HG03175 (cell line): ENCODE results near the gene CCDC27.
"Not testable (repeated sequence)": the region's sequence is repeated elsewhere in the genome, so short reads cannot be mapped to it uniquely, and the experiment has no call there.

Experiments used
- ATAC-seq: cut with Tn5 transposase; IDR thresholded peaks from one replicate; pipeline ENCODE4 v1.9.1; 2021; ENCODE audit warnings: mild to moderate bottlenecking, moderate library complexity; ENCODE audit not compliant: unreplicated experiment

CCDC27 gene

DNA sequence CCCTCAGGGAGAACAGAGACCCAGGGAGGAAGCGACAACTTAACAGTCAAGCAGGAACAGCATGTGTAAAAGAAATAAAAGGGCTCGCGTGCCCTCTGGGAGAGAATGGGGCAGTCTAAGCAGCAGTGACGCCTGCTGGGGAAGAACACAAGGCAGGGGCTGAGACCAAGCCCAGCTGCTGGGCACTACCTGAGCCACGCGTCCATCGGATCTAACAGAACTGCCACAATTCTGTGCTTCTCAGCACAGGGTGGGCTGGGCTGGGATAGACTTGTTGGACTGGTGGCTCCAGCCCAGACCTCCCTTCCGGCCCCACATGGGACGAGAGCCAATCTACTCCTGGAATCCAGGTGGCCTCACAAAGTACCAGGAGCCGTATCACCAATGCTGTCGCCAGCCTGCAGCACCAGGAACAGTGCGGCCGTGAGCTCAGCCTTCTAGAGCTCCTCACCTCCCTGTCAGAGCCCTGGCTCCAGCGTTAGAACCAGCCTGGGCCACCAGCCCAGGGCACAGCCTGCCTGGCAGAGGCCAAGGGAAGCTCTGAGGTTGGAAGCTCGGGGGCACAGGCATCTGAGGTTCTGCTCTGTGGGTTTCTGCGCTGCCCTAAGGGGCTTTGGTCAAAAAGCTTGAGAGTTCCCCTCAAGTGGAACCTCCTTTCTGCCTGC, 36.6 kb downstream of the CCDC27 start:
- no peak for ATAC-seq

- no peak for ATAC-seq
These were observed 37.4 kb downstream of the CCDC27 start for GRCh38 chr1:3789421-3790300.

DNA sequence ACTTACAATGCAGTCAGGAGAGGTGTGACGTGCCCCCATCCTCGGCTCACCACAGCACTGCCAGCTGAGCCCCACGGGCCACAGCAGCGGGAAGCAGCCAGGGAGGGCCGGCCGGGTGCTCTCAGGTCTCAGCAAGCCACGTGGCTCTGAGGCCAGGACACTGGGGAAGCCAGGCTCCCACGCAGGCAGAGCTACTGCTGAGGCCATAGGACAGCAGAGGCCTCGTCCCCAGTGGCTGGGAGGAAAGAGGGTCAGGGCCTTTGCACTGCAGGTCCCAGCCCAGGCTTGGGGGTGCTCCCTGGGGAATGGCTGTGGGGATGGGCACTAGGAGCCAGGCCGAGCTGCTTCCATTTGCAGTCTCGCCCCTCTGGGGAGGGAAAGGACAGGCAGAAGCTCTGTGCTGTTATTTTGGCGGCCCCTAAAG, 38.3 kb downstream of the CCDC27 start:
- no peak for ATAC-seq

- no peak for ATAC-seq
These were observed 38.7 kb downstream of the CCDC27 start for GRCh38 chr1:3790952-3791351.

DNA sequence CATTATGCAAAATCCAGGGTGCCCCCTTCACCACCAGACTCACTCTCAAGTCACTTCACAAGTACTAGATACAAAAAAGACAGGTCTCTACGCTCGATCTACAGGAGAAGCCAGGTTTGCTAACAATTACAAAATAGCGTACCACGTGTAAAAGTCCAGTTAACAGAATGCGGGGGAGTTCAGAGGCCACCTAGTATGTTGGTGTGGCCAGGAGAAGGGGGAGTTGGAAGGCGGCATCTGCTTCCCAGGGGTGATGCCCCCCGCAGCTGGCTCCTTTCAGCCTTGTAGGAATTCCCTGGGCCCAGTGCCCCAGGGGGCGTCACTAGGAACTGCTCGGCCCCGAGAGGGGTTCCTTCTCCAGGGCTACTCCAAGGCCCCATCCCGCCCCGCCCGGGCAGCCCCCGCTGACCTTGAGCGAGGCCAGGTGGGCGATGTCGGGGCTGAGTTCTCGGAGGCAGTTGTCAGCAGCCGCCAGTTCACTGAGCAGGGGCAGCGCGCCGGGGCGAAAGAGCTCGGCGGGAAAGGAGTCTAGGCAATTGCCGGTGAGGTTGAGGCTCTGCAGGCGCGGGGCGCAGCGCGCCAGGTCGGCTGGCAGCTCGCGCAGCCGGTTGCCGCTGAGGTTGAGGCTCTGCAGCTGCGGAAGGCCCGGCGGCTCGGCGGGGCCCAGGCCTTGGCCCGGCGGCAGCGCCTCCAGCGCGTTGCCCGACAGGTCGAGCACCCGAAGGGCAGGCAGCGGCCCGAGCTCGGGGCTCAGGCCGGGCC, 43.4 kb downstream of the CCDC27 start:
- peak; percentile 35 for ATAC-seq

GRCh38 chr1:3796215-3797061, 44.2 kb downstream of the CCDC27 start, which contains the start of gene LRRC47:
LRRC47 (minus strand) TSS chr1:3796498; CDS start chr1:3796476, 22 bp downstream.
- ATAC-seq, result peak; percentile 99

DNA sequence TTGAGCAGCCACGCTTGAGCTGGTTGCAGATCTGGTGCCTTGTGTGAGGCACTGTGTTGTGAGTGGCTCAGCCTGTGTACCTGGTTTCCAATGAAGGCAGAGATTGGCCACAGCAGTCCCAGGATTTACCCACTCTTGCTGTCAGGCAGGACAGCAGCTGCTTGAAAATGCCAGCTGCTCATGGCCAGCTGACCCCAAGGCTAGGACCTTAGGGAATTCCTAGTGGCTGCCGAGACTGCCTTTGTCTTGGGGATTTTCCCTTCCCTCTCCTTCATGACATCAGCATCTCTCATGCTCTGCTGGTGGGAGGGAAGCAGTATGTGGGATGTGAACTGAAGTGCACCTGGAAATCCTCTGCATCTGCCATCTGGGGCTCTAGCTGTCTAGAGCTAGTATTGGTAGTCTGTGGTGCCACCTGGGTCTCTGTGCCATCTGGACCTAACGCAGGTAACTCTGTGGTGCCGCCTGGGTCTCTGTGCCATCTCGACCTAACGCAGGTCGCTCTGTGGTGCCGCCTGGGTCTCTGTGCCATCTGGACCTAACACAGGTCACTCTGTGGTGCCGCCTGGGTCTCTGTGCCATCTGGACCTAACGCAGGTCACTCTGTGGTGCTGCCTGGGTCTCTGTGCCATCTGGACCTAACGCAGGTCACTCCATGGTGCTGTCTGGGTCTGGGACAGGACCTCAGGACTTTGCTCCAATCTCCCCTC, 47.9 kb downstream of the CCDC27 start:
- ATAC-seq, result no peak

DNA sequence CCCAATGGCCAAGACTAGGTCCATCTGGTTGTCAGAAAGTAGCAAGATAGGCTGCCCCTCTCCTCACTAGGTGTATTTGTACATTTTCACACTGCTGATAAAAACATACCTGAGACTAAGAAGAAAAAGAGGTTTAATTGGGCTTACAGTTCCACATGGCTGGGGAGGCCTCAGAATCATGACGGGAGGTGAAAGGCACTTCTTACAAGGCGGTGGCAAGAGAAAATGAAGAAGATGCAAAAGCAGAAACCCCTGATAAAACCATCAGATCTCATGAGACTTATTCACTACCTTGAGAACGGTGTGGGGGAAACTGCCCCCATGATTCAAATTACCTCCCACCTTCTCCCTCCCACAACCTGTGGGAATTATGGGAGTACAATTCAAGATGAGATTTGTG, 48.5 kb downstream of the CCDC27 start:
- ATAC-seq, result not testable (repeated sequence)

DNA sequence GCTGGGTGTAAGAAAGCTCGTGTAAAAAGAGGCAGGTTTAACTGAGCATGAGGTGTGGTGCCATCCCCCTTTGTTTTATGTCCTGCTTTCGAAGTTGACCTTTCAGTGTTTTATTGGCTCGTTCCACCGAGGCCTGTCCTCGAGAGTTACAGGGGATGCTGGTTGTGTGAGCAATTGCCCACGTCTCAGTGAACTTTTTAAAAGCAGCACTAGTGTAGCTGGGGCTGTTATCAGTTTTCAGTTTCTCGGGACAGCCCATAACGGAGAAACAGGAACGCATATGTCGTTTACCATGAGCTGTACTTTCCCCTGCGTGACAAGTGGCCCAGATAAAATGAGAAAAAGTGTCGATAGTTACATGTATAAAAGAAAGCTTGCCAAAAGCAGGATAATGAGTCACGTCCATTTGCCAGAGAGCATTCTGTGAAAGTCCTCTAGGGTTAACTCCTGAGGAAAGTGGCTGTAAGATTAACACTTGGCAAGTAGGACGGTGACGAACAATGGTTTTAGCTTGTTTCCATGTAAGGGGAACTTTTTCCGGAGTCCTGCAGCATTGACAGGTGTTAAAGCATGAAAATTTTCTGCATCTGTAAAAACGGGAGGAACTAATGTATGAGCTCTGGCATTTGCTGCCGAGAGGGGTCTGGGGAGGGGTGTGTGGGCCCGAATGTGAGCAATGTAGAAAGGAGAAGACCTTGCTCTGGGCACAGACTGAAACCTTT, 51.8 kb downstream of the CCDC27 start:
- ATAC-seq, result no peak

DNA sequence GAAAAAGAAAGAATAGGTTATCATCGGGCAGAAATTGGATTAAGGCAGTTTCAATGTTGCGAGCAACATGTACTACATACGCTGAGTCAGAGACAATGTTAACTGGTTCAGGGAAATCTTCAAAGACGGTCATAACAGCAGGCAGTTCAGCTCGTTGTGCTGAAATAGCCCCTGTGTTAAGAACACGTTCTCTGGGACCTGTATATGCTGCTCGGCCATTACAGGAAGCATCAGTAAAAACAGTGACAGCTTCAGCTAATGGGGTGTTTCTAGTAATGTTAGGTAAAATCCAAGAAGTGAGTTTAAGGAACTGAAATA, 52.3 kb downstream of the CCDC27 start:
- not testable (repeated sequence) for ATAC-seq

GRCh38 chr1:3805038-3805437, 52.8 kb downstream of the CCDC27 start:
- no peak for ATAC-seq

DNA sequence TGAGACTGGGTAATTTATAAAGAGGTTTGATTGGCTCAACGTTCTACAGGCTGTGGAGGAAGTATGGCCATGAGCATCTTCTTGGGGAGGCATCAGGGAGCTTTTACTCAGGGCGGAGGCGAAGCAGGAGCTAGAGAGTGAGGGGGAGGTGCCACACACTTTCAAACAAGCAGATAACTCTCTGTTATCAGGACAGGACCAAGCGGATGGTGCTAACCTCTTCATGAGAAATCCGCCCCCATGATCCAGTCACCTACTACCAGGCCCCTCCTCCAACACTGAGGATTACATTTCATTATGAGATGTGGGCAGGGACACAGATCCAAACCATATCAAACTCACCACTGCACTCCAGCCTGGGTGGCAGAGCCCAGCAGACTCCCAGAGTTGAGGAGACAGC, 55.5 kb downstream of the CCDC27 start:
- ATAC-seq, result no peak

DNA sequence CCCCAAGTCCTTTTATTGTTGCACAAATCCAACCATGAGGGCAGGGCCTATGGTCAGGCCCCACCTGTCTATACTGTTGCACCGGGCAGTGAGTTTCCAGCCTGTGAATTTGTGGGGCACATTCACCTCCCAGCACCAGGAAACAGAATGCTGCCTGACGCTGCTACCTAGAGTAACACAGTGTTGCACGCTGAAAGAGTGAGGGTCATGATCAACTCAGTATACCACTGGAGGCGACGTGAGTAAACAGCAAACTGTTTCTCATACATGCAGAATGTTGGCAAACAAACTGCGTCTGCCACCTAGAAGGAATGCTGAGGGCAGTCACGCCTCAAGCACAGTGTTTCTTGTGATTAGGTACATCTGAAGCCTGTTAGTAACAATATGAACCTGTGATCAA, 57.4 kb downstream of the CCDC27 start:
- ATAC-seq, result no peak

GRCh38 chr1:3810149-3810761, 58.0 kb downstream of the CCDC27 start:
- not testable (repeated sequence) for ATAC-seq

DNA sequence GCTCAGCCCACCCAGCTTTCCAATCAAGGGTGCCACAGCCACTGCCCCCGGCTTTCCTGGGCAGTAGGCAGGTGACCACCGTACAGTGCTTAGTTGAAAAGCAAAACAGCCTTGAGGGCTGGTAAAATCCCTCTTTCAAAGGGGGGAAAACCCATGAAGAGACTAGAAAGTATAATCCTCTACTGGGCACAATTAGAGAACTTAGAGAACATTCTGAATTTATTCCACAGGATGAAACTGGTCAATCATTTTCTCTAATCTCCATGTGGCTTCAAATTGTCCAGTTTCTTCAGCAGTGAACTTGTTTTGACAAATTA, 59.3 kb downstream of the CCDC27 start:
- ATAC-seq, result no peak

DNA sequence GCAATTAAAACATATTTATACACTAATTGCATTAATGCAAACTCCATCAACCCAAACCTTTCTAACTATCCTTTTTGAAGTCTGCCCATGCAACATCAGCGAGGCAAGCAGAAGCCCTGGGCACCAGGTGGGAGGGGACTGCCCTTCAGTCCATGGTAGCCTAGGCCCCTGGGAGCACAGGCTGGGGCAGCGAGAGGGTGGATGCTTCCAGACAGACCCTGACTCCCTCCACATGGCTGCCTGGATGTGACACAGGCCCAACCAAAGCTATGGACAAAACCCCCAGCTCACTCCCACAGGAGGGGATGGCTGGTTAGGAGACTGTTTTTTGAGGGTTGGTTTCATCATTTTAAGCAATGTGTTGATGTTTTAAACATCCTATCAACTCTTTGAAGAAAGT, 61.8 kb downstream of the CCDC27 start:
- no peak for ATAC-seq

- ATAC-seq, result no peak
These were observed 62.7 kb downstream of the CCDC27 start for GRCh38 chr1:3814771-3815561.
